Gastroesophageal sphincter (tissue), 4 donors: ENCODE results near the gene GDF3. TPM values are rescaled to one million over a fixed set of nuclear protein-coding genes. Genes with fewer than 3 reads are reported as not detected.

Source experiments
- ATAC-seq: fragments of 150-250 bp; one replicate; pipeline ENCODE4 v1.9.1; 2016; ENCODE audit warnings: mild to moderate bottlenecking, moderate library complexity
- H3K27ac ChIP-seq, 4 donors: fragments of 200-600 bp; sonication (generic) in 3 of 4; 1 replicate in 3 of 4; 2 replicates in 1 of 4; pipeline ENCODE4 v1.5.1; 2016 to 2019
- H3K27me3 ChIP-seq: fragments of 200-600 bp; sonication (generic); one replicate; pipeline ENCODE4 v1.5.1; 2019
- H3K36me3 ChIP-seq, 2 donors: fragments of 200-600 bp; sonication (generic); one replicate each; pipeline ENCODE4 v1.5.1; 2019; ENCODE audit warnings: control low read depth in 1 of 2
- H3K4me1 ChIP-seq, 3 donors: fragments of 200-600 bp; sonication (generic); 1 replicate in 2 of 3; 2 replicates in 1 of 3; pipeline ENCODE4 v1.5.1; 2016 to 2019; ENCODE audit warnings: control low read depth in 2 of 3
- H3K4me3 ChIP-seq, 2 donors: fragments of 200-600 bp; sonication (generic); one replicate each; pipeline ENCODE4 v1.5.1; 2019; ENCODE audit warnings: mild to moderate bottlenecking in 1 of 2, moderate library complexity in 1 of 2
- H3K9me3 ChIP-seq, 3 donors: fragments of 200-600 bp; sonication (generic); one replicate each; pipeline ENCODE4 v1.5.1; 2017 to 2019; ENCODE audit warnings: control low read depth in 2 of 3
- CTCF ChIP-seq, 4 experiments: fragments of 200-600 bp in 2 of 4; fragments of 450-650 bp in 2 of 4; sonication (generic) in 1 of 4; IDR thresholded peaks; one replicate each; pipeline ENCODE4 v1.5.1; 2017 to 2019; ENCODE audit warnings: antibody characterized with exemption in 4 of 4, mild to moderate bottlenecking in 2 of 4, moderate library complexity in 2 of 4
- EP300 ChIP-seq: sonication (generic); formaldehyde crosslinking; IDR thresholded peaks from one replicate; pipeline ENCODE4 v1.6.1; 2017; ENCODE audit warnings: antibody characterized with exemption, mild to moderate bottlenecking
- POLR2A ChIP-seq, 2 donors: fragments of 450-650 bp; IDR thresholded peaks; one replicate each; pipeline ENCODE4 v1.6.1; 2017; ENCODE audit warnings: antibody characterized with exemption in 2 of 2, mild to moderate bottlenecking in 2 of 2, moderate library complexity in 1 of 2
- POLR2AphosphoS5 ChIP-seq: sonication (generic); formaldehyde crosslinking; IDR thresholded peaks from one replicate; pipeline ENCODE4 v1.6.1; 2017; ENCODE audit warnings: antibody characterized with exemption
- WGBS, 2 donors: methylation state at CpG; one replicate each; pipeline ENCODE4 v1.1.5; 2018; ENCODE audit warnings: low coverage in 1 of 2; 5-methylcytosine and 5-hydroxymethylcytosine counted together
- total RNA-seq, 4 donors: library from RNA; depleted of rRNA; stranded (reverse); fragments of >200 nt; gene quantifications; one replicate each; pipeline ENCODE4 v1.1.0, GENCODE V29; 2016

Gene GDF3
- total RNA-seq, 4 donors from 2014 or later, result not detected

DNA sequence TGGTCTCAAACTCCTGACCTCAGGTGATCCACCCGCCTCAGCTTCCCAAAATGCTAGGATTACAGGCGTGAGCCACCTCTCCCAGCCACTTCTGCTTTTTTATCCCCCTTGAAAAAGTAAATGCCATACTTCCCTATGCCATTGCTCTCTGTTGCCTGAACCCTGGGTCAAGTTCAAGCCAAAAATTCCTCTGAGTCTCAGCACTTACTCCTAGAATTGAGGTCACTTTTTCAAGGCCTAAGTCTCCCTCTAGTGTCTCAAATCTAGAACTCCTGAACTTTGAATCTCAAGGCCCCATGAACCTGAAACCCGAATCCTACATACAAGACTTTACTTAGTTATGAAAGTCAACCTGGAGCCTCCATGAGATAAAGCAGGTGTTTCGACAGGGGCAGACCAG is 28.4 kb downstream of the GDF3 start:
- H3K9me3 ChIP-seq, result no peaks in the 10 kb centered on the region
- no peak overlapping the region for H3K4me3 ChIP-seq
- no peaks in the 10 kb centered on the region for H3K4me1 ChIP-seq
- TF ChIP-seq POLR2AphosphoS5 (no peak), EP300 (no peak), POLR2A (IDR thresholded peaks at IDR 0.05) (no peak), CTCF (IDR thresholded peaks at IDR 0.05) (no peak)
- H3K27me3 ChIP-seq, result no peaks in the 10 kb centered on the region
- ATAC-seq, result no peak
- no peaks in the 10 kb centered on the region for H3K36me3 ChIP-seq
- WGBS, 2 donors, result 59% methylated on average over 4 of the region's 4 CpGs; no CpG with 5 or more reads in 1 of the 2 donors
- H3K27ac ChIP-seq, result no peak overlapping the region

GRCh38 chr12:7666595-7666994 is 29.0 kb downstream of the GDF3 start:
- WGBS, 2 donors, result 73 to 97% methylated on average over 2 to 5 of the region's 5 CpGs
- Histone ChIP-seq H3K4me3 (no peak overlapping the region), H3K27me3 (no peaks in the 10 kb centered on the region), H3K9me3 (no peaks in the 10 kb centered on the region), H3K27ac (no peak overlapping the region), H3K4me1 (no peaks in the 10 kb centered on the region), H3K36me3 (no peaks in the 10 kb centered on the region)
- TF ChIP-seq POLR2AphosphoS5, result no peak
- no peak for TF ChIP-seq EP300
- no peak for TF ChIP-seq CTCF (IDR thresholded peaks at IDR 0.05)
- no peak for TF ChIP-seq POLR2A (IDR thresholded peaks at IDR 0.05)
- no peak for ATAC-seq

DNA sequence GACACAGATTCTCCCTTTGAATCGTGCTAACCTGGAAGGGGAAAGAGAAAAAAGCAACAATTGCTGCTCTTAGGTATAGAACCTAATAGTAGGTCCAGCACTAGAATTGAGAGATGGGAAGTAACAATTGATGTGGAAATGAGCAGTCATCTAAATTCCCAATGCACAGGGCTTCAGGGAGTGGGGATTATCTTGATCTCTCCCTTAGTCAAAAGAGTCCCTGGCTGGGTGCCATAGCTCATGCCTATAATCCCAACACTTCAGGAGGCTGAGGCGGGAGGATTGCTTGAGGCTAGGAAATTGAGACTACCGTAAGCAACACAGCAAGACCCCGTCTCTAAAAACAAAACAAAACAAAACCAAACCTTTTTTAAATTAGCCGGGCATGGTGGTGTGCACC is 33.8 kb downstream of the GDF3 start:
- H3K9me3 ChIP-seq, result no peaks in the 10 kb centered on the region

DNA sequence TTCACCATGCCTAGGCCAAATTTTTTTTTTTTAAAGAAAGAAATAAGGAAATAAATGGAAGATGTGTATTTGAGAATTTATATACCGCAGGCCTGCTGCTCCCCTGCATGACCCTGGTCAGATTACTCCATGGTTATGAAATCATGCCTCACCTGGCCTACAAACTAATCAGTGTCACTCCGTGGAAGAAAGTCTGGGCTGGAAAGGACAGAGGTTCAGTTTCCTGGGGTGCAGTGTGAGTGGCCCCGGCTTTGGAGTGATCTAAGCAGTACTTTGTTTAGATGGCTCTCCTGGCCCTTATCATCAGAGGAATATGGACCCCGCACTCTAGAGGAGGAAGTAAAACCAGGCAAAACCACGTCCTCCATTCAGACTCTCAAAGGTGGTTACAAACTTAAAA is 39.5 kb downstream of the GDF3 start:
- 58 to 69% methylated on average over 2 of the region's 5 CpGs for WGBS, 2 donors
- no peak overlapping the region for H3K4me3 ChIP-seq
- no peaks in the 10 kb centered on the region for H3K4me1 ChIP-seq
- H3K27ac ChIP-seq, result no peak overlapping the region
- TF ChIP-seq EP300, result no peak
- TF ChIP-seq POLR2A (IDR thresholded peaks at IDR 0.05), result no peak
- H3K27me3 ChIP-seq, result no peaks in the 10 kb centered on the region
- no peaks in the 10 kb centered on the region for H3K9me3 ChIP-seq
- no peaks in the 10 kb centered on the region for H3K36me3 ChIP-seq
- no peak for ATAC-seq

More for the DNA sequence above, 33.8 kb downstream of the GDF3 start:
- WGBS, 2 donors, result 61 to 64% methylated on average over 3 to 5 of the region's 5 CpGs
- ATAC-seq, result no peak
- no peak for TF ChIP-seq EP300
- no peak for TF ChIP-seq POLR2AphosphoS5
- TF ChIP-seq CTCF (IDR thresholded peaks at IDR 0.05), result no peak
- no peak for TF ChIP-seq POLR2A (IDR thresholded peaks at IDR 0.05)
- no peak overlapping the region for H3K4me3 ChIP-seq
- no peaks in the 10 kb centered on the region for H3K4me1 ChIP-seq
- H3K27me3 ChIP-seq, result no peaks in the 10 kb centered on the region
- H3K36me3 ChIP-seq, result no peaks in the 10 kb centered on the region
- H3K27ac ChIP-seq, result no peak overlapping the region

DNA sequence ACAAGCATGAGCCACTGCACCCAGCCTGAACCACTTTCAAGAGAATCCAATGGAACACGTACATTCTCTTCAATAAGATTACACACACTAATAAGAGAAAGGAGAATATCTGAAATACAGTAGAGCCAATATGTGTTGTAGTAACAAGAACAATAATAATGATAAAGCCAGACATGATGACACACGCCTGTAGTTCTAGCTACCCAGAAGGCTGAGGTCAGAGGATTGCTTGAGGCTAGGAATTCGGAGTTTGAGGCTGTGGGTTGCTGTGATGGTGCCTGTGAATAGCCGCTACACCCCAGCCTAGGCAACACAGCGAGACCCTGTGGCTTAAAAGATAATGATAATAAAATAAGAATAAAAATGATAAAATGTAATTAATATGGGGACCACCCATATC is 45.5 kb downstream of the GDF3 start:
- WGBS, 2 donors, result 86 to 91% methylated on average over 5 of the region's 5 CpGs
- Histone ChIP-seq H3K4me1 (no peaks in the 10 kb centered on the region), H3K27ac (no peak overlapping the region), H3K36me3 (no peaks in the 10 kb centered on the region), H3K4me3 (no peak overlapping the region), H3K27me3 (no peaks in the 10 kb centered on the region), H3K9me3 (no peaks in the 10 kb centered on the region)
- no peak for TF ChIP-seq EP300
- no peak for TF ChIP-seq CTCF (IDR thresholded peaks at IDR 0.05)
- no peak for TF ChIP-seq POLR2A (IDR thresholded peaks at IDR 0.05)
- no peak for TF ChIP-seq POLR2AphosphoS5
- ATAC-seq, result no peak

DNA sequence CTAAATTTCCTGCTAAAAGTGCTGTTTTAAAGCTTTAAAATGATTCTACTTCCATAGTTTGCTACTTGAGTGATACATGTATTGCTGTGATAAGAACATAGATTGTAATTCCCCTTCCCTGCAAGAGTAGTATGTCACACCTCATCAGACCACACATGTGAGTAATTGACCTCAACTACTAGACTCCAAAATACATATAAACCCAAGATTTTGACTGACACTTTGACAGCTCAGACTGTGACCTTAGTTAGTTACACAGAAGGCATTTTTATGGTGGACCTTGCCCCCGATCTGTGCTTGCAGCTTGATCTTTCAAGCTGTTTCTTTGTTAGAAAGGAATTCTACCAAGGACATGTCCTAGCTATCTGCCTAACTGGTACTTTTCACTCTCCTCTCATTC is 48.5 kb downstream of the GDF3 start:
- Histone ChIP-seq H3K27me3 (peaks cover 7% of the 10 kb centered on the region), H3K9me3 (no peaks in the 10 kb centered on the region), H3K27ac (no peak overlapping the region), H3K36me3 (no peaks in the 10 kb centered on the region), H3K4me3 (no peak overlapping the region), H3K4me1 (no peaks in the 10 kb centered on the region)
- 0% methylated on average over 1 of the region's 1 CpG for WGBS, 2 donors
- TF ChIP-seq POLR2A (IDR thresholded peaks at IDR 0.05), result no peak
- TF ChIP-seq CTCF (IDR thresholded peaks at IDR 0.05), result no peak
- no peak for TF ChIP-seq EP300
- TF ChIP-seq POLR2AphosphoS5, result no peak
- no peak for ATAC-seq
